ENCODE measurements around the gene OCSTAMP.

- TF ChIP-seq EZH2 (IDR thresholded peaks at IDR 0.05; ENCODE audit: borderline replicate concordance) = no peak
- TF ChIP-seq CTCF (IDR thresholded peaks at IDR 0.05; ENCODE audit: poor library complexity) = no peak
These were observed 38.4 kb upstream of the OCSTAMP start for GRCh38 chr20:46588532-46589511.

Data from hepatocyte (in vitro differentiated cells).